GM23338 (cell line): ENCODE data around the gene PRR14L. TPM values are rescaled to one million over a fixed set of nuclear protein-coding genes. Genes with fewer than 3 reads are reported as not detected.
A peak's percentile ranks its signal among the peaks of the same experiment; 100 is the strongest.

ENCODE experiments used
- ATAC-seq: fragments of 200-7000 bp; cut with Tn5 transposase; 3 replicates; pipeline ENCODE4 v1.9.1; 2020
- DNase-seq: peaks from one replicate; pipeline ENCODE4 v3.0.0-alpha.2; 2015; ENCODE audit warnings: low spot score
- H2AFZ ChIP-seq: fragments of 200-600 bp; sonication (generic); 2 replicates; pipeline ENCODE4 v1.8.0; 2016; ENCODE audit warnings: antibody characterized with exemption, mild to moderate bottlenecking, moderate library complexity
- H3F3A ChIP-seq: fragments of 200-600 bp; sonication (generic); replicated peaks from 2 replicates; pipeline ENCODE4 v1.8.0; 2017; ENCODE audit warnings: antibody characterized with exemption, mixed run types, low read depth
- H3K27ac ChIP-seq: fragments of 200-600 bp; sonication (generic); 2 replicates; pipeline ENCODE4 v1.6.1; 2016; ENCODE audit warnings: low read depth
- H3K27me3 ChIP-seq: fragments of 200-600 bp; sonication (generic); 2 replicates; pipeline ENCODE4 v1.8.0; 2016; ENCODE audit warnings: mild to moderate bottlenecking, mixed run types, moderate library complexity; ENCODE audit not compliant: insufficient read depth
- H3K36me3 ChIP-seq: fragments of 200-600 bp; sonication (generic); 2 replicates; pipeline ENCODE4 v1.8.0; 2016; ENCODE audit warnings: mild to moderate bottlenecking; ENCODE audit not compliant: insufficient read depth
- H3K4me1 ChIP-seq: fragments of 200-600 bp; sonication (generic); 2 replicates; pipeline ENCODE4 v1.8.0; 2016; ENCODE audit warnings: mild to moderate bottlenecking, moderate library complexity; ENCODE audit not compliant: insufficient read depth
- H3K4me2 ChIP-seq: fragments of 200-600 bp; sonication (generic); 2 replicates; pipeline ENCODE4 v1.7.1; 2017; ENCODE audit warnings: mixed run types
- H3K4me3 ChIP-seq: fragments of 200-600 bp; sonication (generic); 2 replicates; pipeline ENCODE4 v1.6.1; 2016; ENCODE audit warnings: mixed run types
- H3K79me2 ChIP-seq: fragments of 200-600 bp; sonication (generic); replicated peaks from 2 replicates; pipeline ENCODE4 v1.8.0; 2017; ENCODE audit warnings: mild to moderate bottlenecking; ENCODE audit not compliant: insufficient read depth
- H3K9me2 ChIP-seq: fragments of 200-600 bp; sonication (generic); 2 replicates; pipeline ENCODE4 v1.8.0; 2017; ENCODE audit not compliant: insufficient read depth
- H4K20me1 ChIP-seq: fragments of 200-600 bp; sonication (generic); replicated peaks from 2 replicates; pipeline ENCODE4 v1.8.0; 2017; ENCODE audit warnings: mild to moderate bottlenecking; ENCODE audit not compliant: insufficient read depth
- H3K27ac Mint-ChIP-seq: 2 replicates; pipeline ENCODE4 v1.8.0; 2020; ENCODE audit warnings: inconsistent platforms, mild to moderate bottlenecking, moderate library complexity, mixed read lengths
- H3K27me3 Mint-ChIP-seq: 3 replicates; pipeline ENCODE4 v1.8.0; 2022; ENCODE audit warnings: low read depth, mild to moderate bottlenecking, moderate library complexity, mixed read lengths, inconsistent platforms; ENCODE audit not compliant: insufficient read depth, poor library complexity
- H3K36me3 Mint-ChIP-seq: 3 replicates; pipeline ENCODE4 v1.8.0; 2021; ENCODE audit warnings: low read depth, mild to moderate bottlenecking, inconsistent platforms, moderate library complexity, mixed read lengths
- H3K4me1 Mint-ChIP-seq: 3 replicates; pipeline ENCODE4 v1.8.0; 2020; ENCODE audit warnings: mild to moderate bottlenecking, inconsistent platforms, mixed read lengths
- H3K4me3 Mint-ChIP-seq: 3 replicates; pipeline ENCODE4 v1.8.0; 2021; ENCODE audit warnings: moderate library complexity, mild to moderate bottlenecking, inconsistent platforms, mixed read lengths
- H3K9me3 Mint-ChIP-seq: 3 replicates; pipeline ENCODE4 v1.8.0; 2020; ENCODE audit warnings: moderate library complexity, mild to moderate bottlenecking, inconsistent platforms, mixed read lengths
- CREB1 ChIP-seq: fragments of 250-450 bp; sonication (Bioruptor Pico); IDR thresholded peaks from 2 replicates; pipeline ENCODE4 v1.5.0; 2020; ENCODE audit warnings: low read depth, mild to moderate bottlenecking, moderate library complexity
- CTCF ChIP-seq, 2 experiments: fragments of 200-600 bp in 1 of 2; sonication (generic) in 1 of 2; conservative IDR thresholded peaks; 2 replicates each; pipeline versions ENCODE4 v1.5.1 to v1.6.1; 2016 to 2017; ENCODE audit warnings: antibody characterized with exemption in 2 of 2, low read depth in 2 of 2, mild to moderate bottlenecking in 2 of 2, moderate library complexity in 1 of 2
- ETS1 ChIP-seq: IDR thresholded peaks from 2 replicates; pipeline ENCODE4 v1.6.1; 2016; ENCODE audit warnings: antibody characterized with exemption
- EZH2 ChIP-seq: fragments of 200-600 bp; sonication (generic); IDR thresholded peaks from one replicate; pipeline ENCODE4 v1.8.0; 2017; ENCODE audit warnings: antibody characterized with exemption, mild to moderate bottlenecking, low read depth; ENCODE audit not compliant: unreplicated experiment
- EZH2phosphoT487 ChIP-seq: fragments of 200-600 bp; sonication (generic); IDR thresholded peaks from one replicate; pipeline ENCODE4 v1.8.1; 2018; ENCODE audit warnings: antibody characterized with exemption; ENCODE audit not compliant: unreplicated experiment
- JUNB ChIP-seq: IDR thresholded peaks from one replicate; pipeline ENCODE4 v1.6.1; 2016; ENCODE audit warnings: antibody characterized with exemption; ENCODE audit not compliant: unreplicated experiment
- NANOG ChIP-seq: IDR thresholded peaks from 2 replicates; pipeline ENCODE4 v1.6.1; 2016; ENCODE audit warnings: antibody characterized with exemption, borderline replicate concordance
- POLR2AphosphoS5 ChIP-seq: IDR thresholded peaks from 2 replicates; pipeline ENCODE4 v1.6.1; 2016; ENCODE audit warnings: antibody characterized with exemption, low read depth
- STAT1 ChIP-seq: IDR thresholded peaks from one replicate; pipeline ENCODE4 v1.6.1; 2016; ENCODE audit warnings: antibody characterized with exemption; ENCODE audit not compliant: unreplicated experiment
- ZNF114 ChIP-seq: fragments of 250-450 bp; sonication (Bioruptor Pico); IDR thresholded peaks from 2 replicates; pipeline ENCODE4 v1.5.0; 2020; ENCODE audit warnings: mild to moderate bottlenecking, moderate library complexity
- ZNF331 ChIP-seq: fragments of 250-450 bp; sonication (Bioruptor Pico); IDR thresholded peaks from 2 replicates; pipeline ENCODE4 v1.5.0; 2020; ENCODE audit warnings: low read depth, mild to moderate bottlenecking, moderate library complexity
- ZNF462 ChIP-seq: fragments of 250-450 bp; sonication (Bioruptor Pico); IDR thresholded peaks from 2 replicates; pipeline ENCODE4 v1.5.0; 2020; ENCODE audit warnings: mild to moderate bottlenecking, moderate library complexity
- polyA plus RNA-seq: library from polyadenylated mRNA; unstranded; fragments of >200 nt; fragmentation: Nextera tagmentation; extraction: Ambion mirVana; gene quantifications from 2 replicates; pipeline ENCODE4 v1.2.1, GENCODE V29; 2016
- total RNA-seq: library from RNA; depleted of rRNA; stranded (reverse); fragments of >200 nt; shearing (Covaris generic); gene quantifications from 2 replicates; pipeline ENCODE4 v1.2.3, GENCODE V29; 2014
- TF ChIP-seq, protein P1 (sequence below): IDR thresholded peaks from one replicate; pipeline ENCODE4 v1.6.1; 2018; ENCODE audit warnings: antibody characterized with exemption; ENCODE audit not compliant: unreplicated experiment

Gene PRR14L
- total and polyA plus RNA-seq, 2 experiments from 2014 or later: 46.3 to 54.0 TPM

DNA sequence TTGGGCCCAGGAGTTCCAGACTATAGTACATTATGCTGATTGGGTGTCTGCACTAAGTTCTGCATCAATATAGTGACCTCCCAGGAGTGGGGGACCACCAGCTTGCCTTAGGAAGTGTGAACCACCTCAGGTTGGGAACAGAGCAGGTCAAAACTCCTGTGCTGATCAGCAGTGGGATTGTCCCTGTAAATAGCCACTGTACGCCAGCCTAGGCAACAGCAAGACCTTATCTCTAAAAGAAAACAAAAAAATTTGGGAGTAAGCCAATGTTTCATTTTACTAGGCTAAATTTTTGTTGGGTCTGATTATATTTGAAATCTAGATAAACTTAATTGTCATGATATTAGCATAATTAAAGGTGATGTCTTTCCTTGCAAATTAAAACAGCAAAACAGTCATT lies 7.3 kb upstream of the PRR14L start (continued):
- TF ChIP-seq ZNF462 (CRISPR knock-in tag): no peak

GRCh38 chr22:31754813-31755212 lies 4.9 kb upstream of the PRR14L start:
- Histone ChIP-seq H4K20me1 (no peaks in the 10 kb centered on the region), H3K9me2 (no peaks in the 10 kb centered on the region), H3K27me3 (no peaks in the 10 kb centered on the region), H3K4me1 (peaks cover 21% of the 10 kb centered on the region), H3K79me2 (peaks cover 20% of the 10 kb centered on the region), H3F3A (peaks cover 17% of the 10 kb centered on the region), H3K4me3 (peak overlapping the region; percentile 58), H3K4me2 (peak overlapping the region; percentile 79), H2AFZ (no peak overlapping the region), H3K27ac (0 out of 2 replicates have a peak overlapping the region, but pooled peaks have one; percentile 83), H3K36me3 (no peaks in the 10 kb centered on the region)
- H3K27me3 Mint-ChIP-seq: peaks cover 5% of the 10 kb centered on the region
- H3K4me1 Mint-ChIP-seq: peaks cover 30% of the 10 kb centered on the region
- ATAC-seq (no peak), DNase-seq (no peak)
- H3K4me3 Mint-ChIP-seq: peak overlapping the region; percentile 93
- H3K36me3 Mint-ChIP-seq: peaks cover 8% of the 10 kb centered on the region; the same call in 2 of the 3 replicates
- peak overlapping the region; percentile 88 for H3K27ac Mint-ChIP-seq
- no peaks in the 10 kb centered on the region for H3K9me3 Mint-ChIP-seq
- TF ChIP-seq ETS1 (no peak), ZNF114 (CRISPR knock-in tag) (no peak), CTCF (conservative IDR thresholded peaks at IDR 0.05; ENCODE audit: low read depth in 2 of 2) (no peak), ZNF331 (no peak), NANOG (no peak), EZH2phosphoT487 (no peak), STAT1 (no peak), CREB1 (CRISPR knock-in tag) (no peak), POLR2AphosphoS5 (no peak), JUNB (no peak), EZH2 (no peak)
- TF ChIP-seq, protein P1, sequence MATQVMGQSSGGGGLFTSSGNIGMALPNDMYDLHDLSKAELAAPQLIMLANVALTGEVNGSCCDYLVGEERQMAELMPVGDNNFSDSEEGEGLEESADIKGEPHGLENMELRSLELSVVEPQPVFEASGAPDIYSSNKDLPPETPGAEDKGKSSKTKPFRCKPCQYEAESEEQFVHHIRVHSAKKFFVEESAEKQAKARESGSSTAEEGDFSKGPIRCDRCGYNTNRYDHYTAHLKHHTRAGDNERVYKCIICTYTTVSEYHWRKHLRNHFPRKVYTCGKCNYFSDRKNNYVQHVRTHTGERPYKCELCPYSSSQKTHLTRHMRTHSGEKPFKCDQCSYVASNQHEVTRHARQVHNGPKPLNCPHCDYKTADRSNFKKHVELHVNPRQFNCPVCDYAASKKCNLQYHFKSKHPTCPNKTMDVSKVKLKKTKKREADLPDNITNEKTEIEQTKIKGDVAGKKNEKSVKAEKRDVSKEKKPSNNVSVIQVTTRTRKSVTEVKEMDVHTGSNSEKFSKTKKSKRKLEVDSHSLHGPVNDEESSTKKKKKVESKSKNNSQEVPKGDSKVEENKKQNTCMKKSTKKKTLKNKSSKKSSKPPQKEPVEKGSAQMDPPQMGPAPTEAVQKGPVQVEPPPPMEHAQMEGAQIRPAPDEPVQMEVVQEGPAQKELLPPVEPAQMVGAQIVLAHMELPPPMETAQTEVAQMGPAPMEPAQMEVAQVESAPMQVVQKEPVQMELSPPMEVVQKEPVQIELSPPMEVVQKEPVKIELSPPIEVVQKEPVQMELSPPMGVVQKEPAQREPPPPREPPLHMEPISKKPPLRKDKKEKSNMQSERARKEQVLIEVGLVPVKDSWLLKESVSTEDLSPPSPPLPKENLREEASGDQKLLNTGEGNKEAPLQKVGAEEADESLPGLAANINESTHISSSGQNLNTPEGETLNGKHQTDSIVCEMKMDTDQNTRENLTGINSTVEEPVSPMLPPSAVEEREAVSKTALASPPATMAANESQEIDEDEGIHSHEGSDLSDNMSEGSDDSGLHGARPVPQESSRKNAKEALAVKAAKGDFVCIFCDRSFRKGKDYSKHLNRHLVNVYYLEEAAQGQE: no peak
